ENCODE data around the gene ARAP3. TPM values are rescaled to one million over a fixed set of nuclear protein-coding genes. Genes with fewer than 3 reads are reported as not detected.
"Not testable (repeated sequence)": the region's sequence is repeated elsewhere in the genome, so short reads cannot be mapped to it uniquely, and the experiment has no call there.

ARAP3 gene
- total RNA-seq, 1 donor from 2014 or later: 42.4 TPM

DNA sequence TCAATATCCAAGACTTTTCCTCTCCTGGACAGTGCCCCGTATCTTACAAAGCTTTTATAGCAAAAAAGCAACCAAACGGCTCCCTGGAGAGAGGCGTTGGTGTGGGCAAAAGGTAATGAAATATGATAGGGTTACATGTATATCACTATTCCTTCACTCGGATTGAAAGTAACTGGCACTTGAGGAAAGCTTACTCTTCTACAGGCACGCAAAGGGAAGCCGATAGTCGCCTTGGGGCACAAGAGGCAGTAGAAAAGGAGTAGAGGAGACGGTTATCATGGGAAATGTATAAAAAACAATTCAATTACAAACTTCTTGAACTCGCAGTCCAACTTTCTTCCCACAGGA lies 64.4 kb downstream of the ARAP3 start:
- no peak for ATAC-seq
- intact Hi-C loops (cut with DNase I): no loop called here
- Histone ChIP-seq H3K36me3 (peaks cover 26% of the 10 kb centered on the region), H3K4me1 (peaks cover 32% of the 10 kb centered on the region), H3K27me3 (no peaks in the 10 kb centered on the region), H3K27ac (peak overlapping the region; percentile 95), H3K9me3 (no peaks in the 10 kb centered on the region), H3K4me3 (peak overlapping the region; percentile 95)
- TF ChIP-seq, protein P1, sequence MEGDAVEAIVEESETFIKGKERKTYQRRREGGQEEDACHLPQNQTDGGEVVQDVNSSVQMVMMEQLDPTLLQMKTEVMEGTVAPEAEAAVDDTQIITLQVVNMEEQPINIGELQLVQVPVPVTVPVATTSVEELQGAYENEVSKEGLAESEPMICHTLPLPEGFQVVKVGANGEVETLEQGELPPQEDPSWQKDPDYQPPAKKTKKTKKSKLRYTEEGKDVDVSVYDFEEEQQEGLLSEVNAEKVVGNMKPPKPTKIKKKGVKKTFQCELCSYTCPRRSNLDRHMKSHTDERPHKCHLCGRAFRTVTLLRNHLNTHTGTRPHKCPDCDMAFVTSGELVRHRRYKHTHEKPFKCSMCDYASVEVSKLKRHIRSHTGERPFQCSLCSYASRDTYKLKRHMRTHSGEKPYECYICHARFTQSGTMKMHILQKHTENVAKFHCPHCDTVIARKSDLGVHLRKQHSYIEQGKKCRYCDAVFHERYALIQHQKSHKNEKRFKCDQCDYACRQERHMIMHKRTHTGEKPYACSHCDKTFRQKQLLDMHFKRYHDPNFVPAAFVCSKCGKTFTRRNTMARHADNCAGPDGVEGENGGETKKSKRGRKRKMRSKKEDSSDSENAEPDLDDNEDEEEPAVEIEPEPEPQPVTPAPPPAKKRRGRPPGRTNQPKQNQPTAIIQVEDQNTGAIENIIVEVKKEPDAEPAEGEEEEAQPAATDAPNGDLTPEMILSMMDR (IDR thresholded peaks at IDR 0.05): no peak
- DNase-seq: no peak

DNA sequence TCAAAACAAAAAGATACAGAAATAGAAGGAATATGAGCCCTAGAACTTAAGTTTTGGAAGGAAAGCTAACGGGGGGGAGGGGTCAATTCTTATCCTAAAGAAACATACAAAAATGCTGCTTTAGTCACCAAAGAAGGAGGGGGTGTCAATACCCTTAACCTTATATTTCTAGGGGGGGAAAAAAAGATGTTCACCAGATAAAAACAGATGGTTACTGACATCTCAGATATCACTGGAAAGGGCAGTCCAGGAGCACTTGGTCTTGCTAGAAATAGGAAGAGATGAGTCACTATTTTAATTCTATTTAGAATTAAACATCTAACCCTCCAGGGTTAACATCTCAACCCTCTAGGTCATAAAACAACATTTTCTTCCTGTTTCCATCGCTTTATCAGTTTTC lies 64.9 kb downstream of the ARAP3 start:
- ATAC-seq (no peak), DNase-seq (no peak)
- peak overlapping the region; percentile 95 for H3K4me3 ChIP-seq
- intact Hi-C loops (cut with DNase I): no loop called here
- peaks cover 38% of the 10 kb centered on the region for H3K4me1 ChIP-seq
- no peaks in the 10 kb centered on the region for H3K9me3 ChIP-seq
- H3K27ac ChIP-seq: peak overlapping the region; percentile 95
- peaks cover 21% of the 10 kb centered on the region for H3K36me3 ChIP-seq
- H3K27me3 ChIP-seq: no peaks in the 10 kb centered on the region
- TF ChIP-seq, protein P1 (IDR thresholded peaks at IDR 0.05): no peak

DNA sequence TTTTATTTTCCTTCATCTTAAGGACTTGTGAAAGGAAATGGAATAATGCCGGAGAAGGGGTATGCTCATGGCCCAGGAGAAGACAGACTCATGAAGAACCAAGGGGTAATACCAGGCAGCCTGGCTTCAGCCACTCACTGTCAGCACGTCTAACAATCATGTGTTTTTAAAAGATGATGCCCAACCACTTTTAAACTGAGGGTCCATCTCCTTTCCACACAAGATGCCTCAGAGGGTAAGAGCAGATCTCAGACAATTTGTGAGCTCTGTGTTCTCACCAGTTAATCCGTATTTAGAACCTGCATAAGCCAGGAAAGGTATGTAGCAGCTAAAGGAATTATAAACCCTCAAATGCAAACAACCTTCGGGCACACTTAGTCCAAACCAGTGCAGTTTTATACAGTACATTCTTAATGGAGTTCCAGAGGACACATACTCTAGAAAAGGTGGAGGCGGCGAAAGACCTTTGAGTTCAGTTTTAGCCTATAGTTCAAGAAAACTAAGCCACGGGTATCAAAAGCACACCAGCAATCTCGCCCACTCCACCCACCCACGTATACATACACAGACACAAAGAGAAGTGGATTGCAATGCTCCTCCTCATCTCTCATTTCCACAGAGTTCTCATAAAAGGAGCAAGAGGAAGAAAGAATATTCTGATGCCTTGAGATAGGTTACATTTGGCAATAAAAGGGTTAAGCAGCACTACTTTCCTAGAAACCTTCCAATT lies 65.9 kb downstream of the ARAP3 start:
- no peaks in the 10 kb centered on the region for H3K9me3 ChIP-seq
- H3K4me1 ChIP-seq: peaks cover 40% of the 10 kb centered on the region
- no peak for ATAC-seq
- TF ChIP-seq, protein P1 (IDR thresholded peaks at IDR 0.05): no peak
- no peaks in the 10 kb centered on the region for H3K27me3 ChIP-seq
- DNase-seq: no peak
- intact Hi-C loops (cut with DNase I): no loop called here
- H3K27ac ChIP-seq: no peak overlapping the region
- peaks cover 11% of the 10 kb centered on the region for H3K36me3 ChIP-seq
- H3K4me3 ChIP-seq: peak overlapping the region; percentile 17

DNA sequence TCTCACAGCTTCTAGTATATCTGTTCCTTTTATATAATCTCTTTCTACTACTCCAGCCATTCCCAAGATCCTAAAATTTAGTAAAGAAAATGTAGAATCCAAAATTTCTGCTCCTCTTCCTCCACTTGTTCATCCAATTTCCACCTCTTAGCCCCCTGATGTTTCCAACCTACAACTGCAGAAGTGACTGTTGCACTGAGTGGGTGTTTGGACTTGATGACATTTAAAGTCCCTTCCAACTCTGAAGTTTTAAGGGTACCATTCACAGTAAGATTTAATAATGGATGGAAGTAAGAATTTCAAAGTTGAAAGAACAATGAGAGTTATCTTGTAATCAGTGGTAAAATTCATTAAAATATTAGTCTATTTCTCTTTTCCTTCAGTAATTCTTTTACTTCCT lies 68.7 kb downstream of the ARAP3 start:
- DNase-seq (no peak), ATAC-seq (no peak)
- H3K4me3 ChIP-seq: no peak overlapping the region
- no peaks in the 10 kb centered on the region for H3K27me3 ChIP-seq
- intact Hi-C loops (cut with DNase I): no loop called here
- no peak overlapping the region for H3K27ac ChIP-seq
- TF ChIP-seq, protein P1 (IDR thresholded peaks at IDR 0.05): no peak
- H3K4me1 ChIP-seq: peaks cover 55% of the 10 kb centered on the region
- H3K9me3 ChIP-seq: no peaks in the 10 kb centered on the region
- H3K36me3 ChIP-seq: no peaks in the 10 kb centered on the region

DNA sequence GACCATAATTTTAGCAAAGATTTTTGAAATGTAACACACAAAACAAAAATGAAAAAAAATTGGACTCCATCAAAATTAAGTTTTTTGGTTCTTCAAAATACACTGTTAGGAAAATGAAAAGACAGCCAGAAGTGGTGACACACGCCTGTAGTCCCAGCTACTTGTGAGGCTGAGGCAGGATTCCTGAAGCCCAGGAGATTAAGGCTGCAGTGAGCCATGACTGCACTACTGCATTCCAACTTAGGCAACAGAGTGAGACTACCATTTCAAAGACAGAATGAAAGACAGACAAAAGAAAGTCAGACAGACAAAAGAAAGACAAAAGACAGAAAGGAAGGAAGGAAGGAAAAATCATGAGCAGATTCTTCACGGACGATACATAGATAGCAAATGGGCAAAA lies 70.7 kb downstream of the ARAP3 start:
- DNase-seq: no peak
- Histone ChIP-seq H3K27me3 (no peaks in the 10 kb centered on the region), H3K4me1 (peaks cover 52% of the 10 kb centered on the region), H3K36me3 (no peaks in the 10 kb centered on the region), H3K9me3 (no peaks in the 10 kb centered on the region), H3K4me3 (no peak overlapping the region), H3K27ac (no peak overlapping the region)
- ATAC-seq: no peak
- intact Hi-C loops (cut with DNase I): no loop called here
- TF ChIP-seq, protein P1 (IDR thresholded peaks at IDR 0.05): no peak

- H3K27me3 ChIP-seq; ATAC-seq; H3K9me3 ChIP-seq; H3K27ac ChIP-seq; H3K36me3 ChIP-seq; DNase-seq; intact Hi-C loops (cut with DNase I); H3K4me3 ChIP-seq: not testable (repeated sequence)
- H3K4me1 ChIP-seq: peaks cover 56% of the 10 kb centered on the region
Measured at GRCh38 chr5:141609921-141610320, 72.1 kb downstream of the ARAP3 start.
